H1 (cell line): ENCODE data around the gene PACS1. TPM values are rescaled to one million over a fixed set of nuclear protein-coding genes. Genes with fewer than 3 reads are reported as not detected.

Source experiments
- CTCF ChIA-PET: fragments of 300-600 bp; sonication (Branson Sonifier 250); formaldehyde crosslinking; loops from one replicate; lab custom pipeline; 2021; ENCODE audit not compliant: partially characterized antibody; lab: Charles Lee
- POLR2A ChIA-PET: fragments of 300-600 bp; sonication (Branson Sonifier 250); formaldehyde crosslinking; loops from one replicate; lab custom pipeline; 2021; ENCODE audit warnings: inconsistent platforms; ENCODE audit not compliant: partially characterized antibody; lab: Charles Lee
- DNase-seq, 2 experiments: peaks; one replicate each; pipeline versions ENCODE4 v3.0.0 to v3.0.0-alpha.2; 2010 to 2022; ENCODE audit warnings: low spot score in 2 of 2, low read depth in 1 of 2, mixed read lengths in 1 of 2
- FAIRE-seq: peaks from 2 replicates; lab custom pipeline; 2011; peaks lifted over from hg19 to GRCh38; lab: Jason Lieb, UNC
- H2AFZ ChIP-seq: 2 replicates; pipeline ENCODE4 v1.8.1; 2012; ENCODE audit warnings: low read length, inconsistent platforms
- H2AK5ac ChIP-seq: 2 replicates; pipeline ENCODE4 v1.6.1; 2013; ENCODE audit warnings: low read depth, low read length
- H2BK120ac ChIP-seq: replicated peaks from 2 replicates; pipeline ENCODE3; 2013; ENCODE audit warnings: low read depth, low read length, inconsistent platforms
- H2BK12ac ChIP-seq: 2 replicates; pipeline ENCODE4 v1.6.1; 2013; ENCODE audit warnings: low read depth, low read length
- H2BK15ac ChIP-seq: 2 replicates; pipeline ENCODE4 v1.6.1; 2013; ENCODE audit warnings: low read length
- H2BK20ac ChIP-seq: 2 replicates; pipeline ENCODE4 v1.6.1; 2013; ENCODE audit warnings: low read length
- H2BK5ac ChIP-seq: 2 replicates; pipeline ENCODE4 v1.6.1; 2013; ENCODE audit warnings: low read depth, low read length
- H3K14ac ChIP-seq: 2 replicates; pipeline ENCODE4 v1.6.1; 2013; ENCODE audit warnings: inconsistent platforms; ENCODE audit not compliant: insufficient read length
- H3K18ac ChIP-seq: 2 replicates; pipeline ENCODE4 v1.6.1; 2013; ENCODE audit warnings: low read length; ENCODE audit errors: extremely low read depth
- H3K23ac ChIP-seq: 2 replicates; pipeline ENCODE4 v1.6.1; 2013; ENCODE audit warnings: inconsistent platforms; ENCODE audit not compliant: insufficient read length
- H3K23me2 ChIP-seq: 2 replicates; pipeline ENCODE4 v1.6.1; 2013; ENCODE audit warnings: low read depth, low read length
- H3K27ac ChIP-seq: 2 replicates; pipeline ENCODE4 v1.6.1; 2011; ENCODE audit warnings: low read depth, low read length, inconsistent platforms
- H3K27me3 ChIP-seq, 4 experiments: replicated peaks in 1 of 4; 1 replicate in 1 of 4; 2 replicates in 3 of 4; pipeline versions ENCODE4 v1.6.1 to v1.8.1; 2011 to 2013; ENCODE audit warnings: low read length in 3 of 4, mild to moderate bottlenecking in 3 of 4, inconsistent platforms in 2 of 4, mixed read lengths in 2 of 4, moderate library complexity in 1 of 4; ENCODE audit not compliant: control insufficient read depth in 3 of 4, insufficient read depth in 3 of 4; ENCODE audit errors: extremely low read depth in 1 of 4
- H3K36me3 ChIP-seq, 4 experiments: 2 replicates each; pipeline versions ENCODE4 v1.6.1 to v1.8.1; 2011 to 2013; ENCODE audit warnings: mild to moderate bottlenecking in 4 of 4, low read length in 3 of 4, moderate library complexity in 2 of 4, control low read depth in 1 of 4, inconsistent platforms in 1 of 4; ENCODE audit not compliant: insufficient read depth in 4 of 4, control insufficient read depth in 2 of 4
- H3K4ac ChIP-seq: replicated peaks from 2 replicates; pipeline ENCODE3; 2013; ENCODE audit warnings: low read length, low read depth, mixed read lengths, inconsistent platforms; ENCODE audit not compliant: insufficient read length
- H3K4me1 ChIP-seq, 4 experiments: replicated peaks in 1 of 4; 1 replicate in 1 of 4; 2 replicates in 3 of 4; pipeline versions ENCODE4 v1.6.1 to v1.8.1; 2011 to 2013; ENCODE audit warnings: low read length in 3 of 4, inconsistent platforms in 2 of 4, mixed read lengths in 1 of 4; ENCODE audit not compliant: insufficient read depth in 4 of 4, control insufficient read depth in 3 of 4
- H3K4me2 ChIP-seq, 2 experiments: 2 replicates each; pipeline versions ENCODE4 v1.6.1 to v1.8.1; 2011 to 2013; ENCODE audit warnings: low read depth in 2 of 2, low read length in 2 of 2, control low read depth in 1 of 2, inconsistent platforms in 1 of 2, mild to moderate bottlenecking in 1 of 2; ENCODE audit not compliant: insufficient read depth in 1 of 2
- H3K4me3 ChIP-seq, 4 experiments: fragments of 200-600, 300-600 bp in 1 of 4; sonication (generic), shearing (Covaris generic), sonication (Bioruptor Twin) in 1 of 4; 2 replicates each; pipeline versions ENCODE4 v1.5.1 to v1.8.1; 2011 to 2016; ENCODE audit warnings: low read length in 4 of 4, low read depth in 3 of 4, control low read depth in 2 of 4, inconsistent platforms in 2 of 4, mild to moderate bottlenecking in 2 of 4, mixed read lengths in 1 of 4, moderate library complexity in 1 of 4; ENCODE audit not compliant: insufficient read depth in 2 of 4; ENCODE audit errors: extremely low read depth in 1 of 4
- H3K56ac ChIP-seq: replicated peaks from 2 replicates; pipeline ENCODE3; 2013; ENCODE audit warnings: low read depth, mild to moderate bottlenecking, mixed read lengths, low read length, inconsistent platforms; ENCODE audit not compliant: insufficient read length
- H3K79me1 ChIP-seq: 2 replicates; pipeline ENCODE4 v1.6.1; 2013; ENCODE audit warnings: low read depth, low read length, control low read depth
- H3K79me2 ChIP-seq, 2 experiments: 2 replicates each; pipeline versions ENCODE4 v1.6.1 to v1.8.1; 2012 to 2013; ENCODE audit warnings: low read length in 2 of 2, mild to moderate bottlenecking in 2 of 2, inconsistent platforms in 1 of 2; ENCODE audit not compliant: insufficient read depth in 2 of 2, control insufficient read depth in 1 of 2
- H3K9ac ChIP-seq, 4 experiments: replicated peaks in 1 of 4; 1 replicate in 1 of 4; 2 replicates in 3 of 4; pipeline versions ENCODE4 v1.6.1 to v1.8.1; 2011 to 2013; ENCODE audit warnings: low read depth in 3 of 4, low read length in 3 of 4, control low read depth in 2 of 4, mild to moderate bottlenecking in 2 of 4, moderate library complexity in 2 of 4, inconsistent platforms in 1 of 4; ENCODE audit errors: extremely low read depth in 1 of 4
- H3K9me3 ChIP-seq, 2 experiments: 2 replicates each; pipeline versions ENCODE4 v1.6.1 to v1.8.1; 2012 to 2013; ENCODE audit warnings: mild to moderate bottlenecking in 2 of 2, moderate library complexity in 2 of 2, control low read depth in 1 of 2, inconsistent platforms in 1 of 2, low read depth in 1 of 2, low read length in 1 of 2, mixed read lengths in 1 of 2; ENCODE audit not compliant: insufficient read depth in 2 of 2
- H4K20me1 ChIP-seq, 2 experiments: replicated peaks in 1 of 2; 2 replicates each; pipeline versions ENCODE3 to v1.8.1; 2011 to 2013; ENCODE audit warnings: inconsistent platforms in 2 of 2, low read length in 2 of 2, mild to moderate bottlenecking in 1 of 2; ENCODE audit not compliant: insufficient read depth in 2 of 2, control insufficient read depth in 1 of 2
- H4K5ac ChIP-seq: 2 replicates; pipeline ENCODE4 v1.6.1; 2013; ENCODE audit warnings: low read length, low read depth, mixed read lengths, inconsistent platforms; ENCODE audit not compliant: insufficient read length
- H4K8ac ChIP-seq: 2 replicates; pipeline ENCODE4 v1.8.0; 2013; ENCODE audit warnings: mild to moderate bottlenecking, moderate library complexity, low read length, inconsistent platforms; ENCODE audit not compliant: insufficient read depth; ENCODE audit errors: extremely low read depth
- H4K91ac ChIP-seq: replicated peaks from 2 replicates; pipeline ENCODE3; 2013; ENCODE audit warnings: low read length, mixed read lengths, inconsistent platforms; ENCODE audit not compliant: insufficient read length
- BACH1 ChIP-seq: IDR thresholded peaks from 2 replicates; pipeline ENCODE4 v1.6.1; 2012; ENCODE audit warnings: low read length, improper control_type of control experiment
- CBX8 ChIP-seq: fragments of 300-800, 300-1000 bp; sonication (generic); IDR thresholded peaks from 2 replicates; pipeline ENCODE4 v1.7.1; 2016; ENCODE audit warnings: low read depth, low read length, borderline replicate concordance
- CEBPB ChIP-seq: IDR thresholded peaks from 2 replicates; pipeline ENCODE4 v1.6.1; 2012; ENCODE audit warnings: low read depth, low read length
- CHD1 ChIP-seq: IDR thresholded peaks from 2 replicates; pipeline ENCODE4 v1.6.1; 2012; ENCODE audit warnings: low read depth, low read length, improper control_type of control experiment
- KDM4A ChIP-seq: IDR thresholded peaks from one replicate; pipeline ENCODE4 v1.7.1; 2012; ENCODE audit warnings: low read depth, mild to moderate bottlenecking, moderate library complexity, low read length, inconsistent platforms; ENCODE audit not compliant: severe bottlenecking
- NANOG ChIP-seq: IDR thresholded peaks from 2 replicates; pipeline ENCODE4 v1.6.1; 2011; ENCODE audit warnings: low read length, low read depth, mild to moderate bottlenecking, inconsistent platforms; ENCODE audit not compliant: insufficient read depth, poor library complexity, severe bottlenecking
- PHF8 ChIP-seq: fragments of 200-600 bp; sonication (generic); conservative IDR thresholded peaks from 2 replicates; pipeline ENCODE4 v1.7.1; 2012; ENCODE audit warnings: low read depth, mild to moderate bottlenecking, inconsistent platforms, low read length, moderate library complexity
- RFX5 ChIP-seq: IDR thresholded peaks from 2 replicates; pipeline ENCODE4 v1.6.1; 2011; ENCODE audit warnings: low read depth, low read length, improper control_type of control experiment, borderline replicate concordance
- SAP30 ChIP-seq: fragments of 300-600 bp; sonication (generic); IDR thresholded peaks from 2 replicates; pipeline ENCODE4 v1.7.1; 2012; ENCODE audit warnings: low read length, moderate library complexity, mild to moderate bottlenecking, inconsistent platforms; ENCODE audit not compliant: insufficient read depth, insufficient replicate concordance
- WGBS, 2 experiments: shearing (Covaris generic) in 1 of 2; methylation state at CpG; one replicate each; pipeline versions ENCODE4 v1.1.6 to v1.1.7; 2013 to 2015; ENCODE audit warnings: low lambda C conversion rate in 2 of 2, mixed read lengths in 2 of 2, inconsistent platforms in 1 of 2, low coverage in 1 of 2, missing lambda C conversion rate in 1 of 2; ENCODE audit not compliant: insufficient replicate concordance in 2 of 2, insufficient coverage in 1 of 2, insufficient read length in 1 of 2; ENCODE audit errors: extremely low coverage in 1 of 2, missing lambda C conversion rate in 1 of 2; 5-methylcytosine and 5-hydroxymethylcytosine counted together
- polyA plus RNA-seq, 7 experiments: library from polyadenylated mRNA; depleted of rRNA in 3 of 7; stranded (reverse) in 5 of 7; unstranded in 2 of 7; fragments of >200 nt in 5 of 7; fragments of 200-250 nt in 2 of 7; gene quantifications; 1 replicate in 5 of 7; 2 replicates in 1 of 7; 4 replicates in 1 of 7; pipeline versions ENCODE4 v1.2.1 to v1.2.3, GENCODE V29; 2011 to 2013; ENCODE audit warnings: missing spikeins in 2 of 7, mixed read lengths in 2 of 7
- total RNA-seq: library from RNA; stranded (reverse); fragmentation: NEBNext Ultra II Directional; extraction: Animal tissue kit (Norgen Biotek cat#: 25700); gene quantifications from 2 replicates; pipeline ENCODE4 v1.2.1, GENCODE V29; 2021
- TF ChIP-seq, protein P1 (sequence below): IDR thresholded peaks from 2 replicates; pipeline ENCODE4 v1.6.1; 2012; ENCODE audit warnings: inconsistent platforms

The PACS1 gene
- total and polyA plus RNA-seq, 2 of the 8 experiments (the other 6 are each of a cell fraction or from before 2014, with no cell fraction given) = 11.5 to 36.0 TPM

DNA sequence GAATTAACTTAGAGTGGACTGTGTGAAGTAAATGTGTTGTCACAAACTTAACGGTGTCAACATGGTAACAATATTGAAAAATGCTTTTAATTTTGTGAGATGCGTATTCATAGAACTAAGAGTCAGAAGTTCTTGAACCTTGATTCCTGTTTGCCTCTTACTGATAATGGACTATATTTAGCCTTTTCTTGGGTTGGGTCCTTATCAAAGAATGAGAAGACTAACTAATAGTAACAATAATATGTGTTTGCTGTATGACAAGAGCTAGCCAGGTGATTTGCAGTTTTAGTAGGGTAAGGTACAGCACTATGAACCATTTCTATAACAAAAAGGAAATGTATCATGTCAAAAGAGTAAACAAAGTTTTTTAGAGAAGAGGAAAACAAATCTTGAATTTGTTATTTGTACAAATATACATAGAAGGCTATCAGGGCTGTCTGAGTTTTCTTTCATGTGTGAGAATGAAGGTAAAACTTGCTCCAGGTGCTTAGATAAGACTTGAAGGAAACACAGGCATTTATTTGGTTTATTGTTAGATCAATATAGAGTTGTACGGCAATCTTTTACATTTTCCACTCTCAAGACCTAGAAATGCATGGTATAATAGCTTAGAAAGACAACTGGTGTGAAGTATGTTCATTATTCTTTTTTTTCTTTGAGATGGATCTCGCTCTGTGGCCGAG, 74.1 kb downstream of the PACS1 start:
- DNase-seq (no peak), FAIRE-seq (no peak)
- POLR2A ChIA-PET = no interaction called here
- Histone ChIP-seq H2BK120ac (no peak overlapping the region), H2AFZ (no peak overlapping the region), H3K79me2 (no peaks in the 10 kb centered on the region), H3K4me2 (no peak overlapping the region), H3K36me3 (no peaks in the 10 kb centered on the region), H3K79me1 (no peaks in the 10 kb centered on the region), H3K23ac (no peak overlapping the region), H3K4ac (no peak overlapping the region), H2AK5ac (no peak overlapping the region), H2BK12ac (no peak overlapping the region), H2BK15ac (no peak overlapping the region), H3K27me3 (no peaks in the 10 kb centered on the region), H4K8ac (no peak overlapping the region), H3K18ac (no peak overlapping the region), H3K23me2 (no peaks in the 10 kb centered on the region), H3K14ac (no peak overlapping the region), H4K91ac (no peak overlapping the region), H2BK20ac (no peak overlapping the region), H3K9ac (no peak overlapping the region), H3K4me1 (no peaks in the 10 kb centered on the region), H3K27ac (no peak overlapping the region), H3K4me3 (no peak overlapping the region), H4K20me1 (no peaks in the 10 kb centered on the region), H3K9me3 (no peaks in the 10 kb centered on the region), H4K5ac (no peak overlapping the region), H2BK5ac (no peak overlapping the region), H3K56ac (no peak overlapping the region)
- WGBS, 2 experiments = 91% methylated on average over 5 of the region's 5 CpGs; no CpG with 5 or more reads in 1 of the 2 experiments
- TF ChIP-seq, protein P1, sequence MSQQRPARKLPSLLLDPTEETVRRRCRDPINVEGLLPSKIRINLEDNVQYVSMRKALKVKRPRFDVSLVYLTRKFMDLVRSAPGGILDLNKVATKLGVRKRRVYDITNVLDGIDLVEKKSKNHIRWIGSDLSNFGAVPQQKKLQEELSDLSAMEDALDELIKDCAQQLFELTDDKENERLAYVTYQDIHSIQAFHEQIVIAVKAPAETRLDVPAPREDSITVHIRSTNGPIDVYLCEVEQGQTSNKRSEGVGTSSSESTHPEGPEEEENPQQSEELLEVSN = no peak
- TF ChIP-seq CBX8 = no peak
- no peak for TF ChIP-seq NANOG
- TF ChIP-seq PHF8 = no peak
- no peak for TF ChIP-seq SAP30
- TF ChIP-seq BACH1 = no peak
- no peak for TF ChIP-seq RFX5
- TF ChIP-seq KDM4A = no peak
- no peak for TF ChIP-seq CHD1
- TF ChIP-seq CEBPB = no peak
- CTCF ChIA-PET = interaction anchor here (0.9 to 2.2 kb wide), 3 partner anchors 8 to 169 kb away, joined by 3 to 7 read pairs (median 7); no protein-coding TSS in a partner anchor
